ENCODE data around the gene CFAP20DC. TPM values are rescaled to one million over a fixed set of nuclear protein-coding genes. Genes with fewer than 3 reads are reported as not detected.
"Not testable (repeated sequence)": the region's sequence is repeated elsewhere in the genome, so short reads cannot be mapped to it uniquely, and the experiment has no call there.

The CFAP20DC gene
- total RNA-seq, 2 experiments from 2014 or later = 2.4 to 2.5 TPM

DNA sequence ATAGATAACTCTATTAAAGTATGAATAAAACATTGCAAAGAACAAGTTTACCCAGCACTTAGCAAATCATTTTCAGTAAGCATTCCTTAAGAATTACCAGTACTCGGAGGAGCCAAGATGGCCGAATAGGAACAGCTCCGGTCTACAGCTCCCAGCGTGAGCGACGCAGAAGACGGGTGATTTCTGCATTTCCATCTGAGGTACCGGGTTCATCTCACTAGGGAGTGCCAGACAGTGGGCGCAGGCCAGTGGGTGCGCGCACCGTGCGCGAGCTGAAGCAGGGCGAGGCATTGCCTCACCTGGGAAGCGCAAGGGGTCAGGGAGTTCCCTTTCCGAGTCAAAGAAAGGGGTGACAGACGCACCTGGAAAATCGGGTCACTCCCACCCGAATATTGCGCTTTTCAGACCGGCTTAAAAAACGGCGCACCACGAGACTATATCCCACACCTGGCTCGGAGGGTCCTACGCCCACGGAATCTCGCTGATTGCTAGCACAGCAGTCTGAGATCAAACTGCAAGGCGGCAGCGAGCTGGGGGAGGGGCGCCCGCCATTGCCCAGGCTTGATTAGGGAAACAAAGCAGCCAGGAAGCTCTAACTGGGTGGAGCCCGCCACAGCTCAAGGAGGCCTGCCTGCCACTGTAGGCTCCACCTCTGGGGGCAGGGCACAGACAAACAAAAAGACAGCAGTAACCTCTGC lies 207.6 kb downstream of the CFAP20DC start:
- H3K36me3 Mint-ChIP-seq; H3K4me1 Mint-ChIP-seq (ENCODE audit: low read depth); H3K9me3 Mint-ChIP-seq; intact Hi-C loops (cut with micrococcal nuclease); H3K27ac Mint-ChIP-seq; POLR2A ChIA-PET; CTCF ChIA-PET; H3K27me3 Mint-ChIP-seq; DNase-seq; H3K4me3 Mint-ChIP-seq: not testable (repeated sequence)

DNA sequence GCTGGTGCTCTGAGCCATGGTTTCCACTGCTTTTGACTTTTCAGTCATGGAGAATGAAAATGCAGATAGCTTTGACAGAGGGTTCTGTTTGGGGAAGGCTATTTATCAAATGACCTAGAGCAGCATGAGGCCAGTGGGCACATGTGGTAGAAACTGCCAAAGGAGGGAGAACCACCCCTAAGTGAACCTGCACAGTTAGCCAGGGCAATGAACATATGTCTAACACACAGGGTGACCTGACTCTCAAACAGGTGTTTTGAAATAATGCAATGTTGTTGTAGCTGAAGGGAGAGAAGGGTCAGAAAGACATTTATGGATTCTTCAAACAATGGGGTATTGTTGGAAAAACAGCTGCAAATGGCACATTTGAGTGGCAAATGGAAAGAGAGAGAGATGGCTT lies 208.9 kb downstream of the CFAP20DC start:
- H3K9me3 Mint-ChIP-seq = no peaks in the 10 kb centered on the region

DNA sequence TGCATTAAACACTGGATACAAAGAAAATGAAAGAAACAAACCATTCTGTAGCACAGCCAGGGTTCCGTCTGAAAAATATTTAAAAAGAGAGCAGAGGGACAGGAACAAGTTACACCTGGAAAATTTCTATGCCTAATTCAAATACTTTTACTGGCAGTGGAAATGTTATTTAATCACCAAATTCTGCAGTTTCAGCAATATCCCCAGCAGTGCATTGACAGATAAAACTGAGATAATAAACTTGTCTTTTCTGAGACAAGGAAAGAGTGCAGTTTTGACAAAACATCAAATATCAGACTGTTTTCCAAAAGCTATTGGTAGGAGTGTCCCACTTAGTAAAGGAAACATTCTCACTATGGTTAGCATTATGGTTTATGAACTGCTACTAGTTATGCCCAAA lies 209.9 kb downstream of the CFAP20DC start:
- H3K36me3 Mint-ChIP-seq = no peaks in the 10 kb centered on the region
- H3K9me3 Mint-ChIP-seq = no peaks in the 10 kb centered on the region
- no peaks in the 10 kb centered on the region for H3K27me3 Mint-ChIP-seq
- no peak for DNase-seq
- intact Hi-C loops (cut with micrococcal nuclease) = no loop called here
- ChIA-PET POLR2A (no interaction called here), CTCF (no interaction called here)
- H3K27ac Mint-ChIP-seq = no peak overlapping the region
- no peak overlapping the region for H3K4me3 Mint-ChIP-seq
- H3K4me1 Mint-ChIP-seq (ENCODE audit: low read depth) = no peaks in the 10 kb centered on the region

More for the DNA sequence above, 208.9 kb downstream of the CFAP20DC start:
- no peaks in the 10 kb centered on the region for H3K27me3 Mint-ChIP-seq
- DNase-seq = no peak
- H3K27ac Mint-ChIP-seq = no peak overlapping the region
- H3K4me1 Mint-ChIP-seq (ENCODE audit: low read depth) = no peaks in the 10 kb centered on the region
- ChIA-PET CTCF (no interaction called here), POLR2A (no interaction called here)
- intact Hi-C loops (cut with micrococcal nuclease) = no loop called here
- no peak overlapping the region for H3K4me3 Mint-ChIP-seq
- H3K36me3 Mint-ChIP-seq = no peaks in the 10 kb centered on the region

DNA sequence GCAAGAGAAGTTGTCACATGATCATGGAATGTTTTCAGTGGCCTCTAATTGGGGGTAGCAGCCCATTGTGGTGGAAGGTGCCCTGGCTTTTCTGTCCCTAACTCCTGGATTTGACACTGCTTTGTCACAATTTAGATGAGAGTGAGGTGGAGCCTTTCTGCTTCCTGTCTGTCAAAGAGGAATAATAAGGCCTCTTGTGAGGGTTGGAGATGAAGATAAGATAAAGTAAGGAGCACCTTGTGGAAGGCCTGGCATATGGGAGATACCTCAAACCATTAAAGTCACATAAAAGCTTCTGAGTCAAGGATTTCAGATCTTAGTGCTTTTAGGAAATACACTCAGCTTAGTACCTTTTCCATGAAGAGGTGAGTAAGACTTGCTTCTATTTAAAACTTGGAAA lies 210.6 kb downstream of the CFAP20DC start:
- CTCF ChIA-PET = no interaction called here
- intact Hi-C loops (cut with micrococcal nuclease) = no loop called here
- DNase-seq = no peak

DNA sequence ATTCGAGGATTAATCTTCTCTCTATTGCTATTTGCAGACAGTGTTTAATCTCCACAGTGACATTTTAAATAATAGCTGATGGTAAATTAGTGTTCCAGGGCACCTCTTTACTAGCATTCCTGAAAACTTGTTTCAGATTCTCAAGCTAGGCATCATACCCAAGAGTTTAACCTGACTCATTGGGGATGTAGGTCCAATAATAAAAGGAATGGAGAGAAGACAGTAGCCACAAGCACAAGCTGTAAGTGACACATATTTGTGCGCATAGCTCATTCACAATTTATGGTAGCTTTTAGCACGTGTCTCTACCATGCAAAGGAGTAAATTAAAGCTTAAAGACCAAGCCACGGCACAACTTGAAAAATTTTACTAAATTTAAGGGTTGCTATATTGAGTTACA lies 212.0 kb downstream of the CFAP20DC start:
- Mint-ChIP-seq H3K27ac (no peak overlapping the region), H3K9me3 (no peaks in the 10 kb centered on the region), H3K4me3 (no peak overlapping the region), H3K27me3 (no peaks in the 10 kb centered on the region), H3K4me1 (ENCODE audit: low read depth) (no peaks in the 10 kb centered on the region), H3K36me3 (no peaks in the 10 kb centered on the region)
- POLR2A ChIA-PET = no interaction called here
- CTCF ChIA-PET = no interaction called here
- intact Hi-C loops (cut with micrococcal nuclease) = no loop called here
- no peak for DNase-seq

More for the DNA sequence above, 210.6 kb downstream of the CFAP20DC start:
- Mint-ChIP-seq H3K27ac (no peak overlapping the region), H3K9me3 (no peaks in the 10 kb centered on the region), H3K4me3 (no peak overlapping the region), H3K27me3 (no peaks in the 10 kb centered on the region), H3K4me1 (ENCODE audit: low read depth) (no peaks in the 10 kb centered on the region), H3K36me3 (no peaks in the 10 kb centered on the region)
- POLR2A ChIA-PET = no interaction called here

DNA sequence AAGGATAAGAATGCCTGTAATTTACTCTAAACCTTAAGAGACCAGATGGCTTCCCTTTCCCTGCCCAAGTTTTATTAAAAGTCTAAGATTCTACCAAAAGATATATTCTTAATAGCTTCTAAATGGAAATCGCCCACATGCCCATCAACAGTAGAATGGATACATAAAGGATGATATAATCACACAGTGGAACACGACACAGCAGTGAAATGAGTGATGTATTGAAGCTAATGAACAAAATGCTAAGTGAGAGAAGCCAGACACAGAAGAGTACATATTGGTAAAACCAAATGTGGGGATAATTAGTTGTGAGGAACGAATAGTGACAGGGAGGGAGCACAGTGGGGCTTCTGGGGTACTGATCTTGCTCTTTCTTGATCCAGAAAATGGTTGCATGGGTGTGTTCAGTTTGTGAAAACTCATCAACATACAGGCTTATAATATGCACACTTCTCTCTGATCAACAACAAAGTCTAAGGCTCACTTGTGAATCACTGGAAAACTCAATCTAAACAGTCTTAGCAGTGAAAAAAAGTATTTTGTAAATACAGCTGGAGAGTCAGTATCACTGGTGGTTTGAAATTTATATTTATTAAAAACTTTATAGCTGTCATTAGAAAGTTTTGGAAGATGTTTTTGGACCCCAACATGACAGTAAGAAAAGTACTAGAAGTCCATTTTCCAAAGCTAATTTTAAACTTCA lies 212.5 kb downstream of the CFAP20DC start:
- intact Hi-C loops (cut with micrococcal nuclease) = no loop called here
- DNase-seq = no peak
- no peaks in the 10 kb centered on the region for H3K27me3 Mint-ChIP-seq
- no peaks in the 10 kb centered on the region for H3K4me1 Mint-ChIP-seq (ENCODE audit: low read depth)
- ChIA-PET CTCF (no interaction called here), POLR2A (no interaction called here)
- H3K4me3 Mint-ChIP-seq = no peak overlapping the region
- no peaks in the 10 kb centered on the region for H3K9me3 Mint-ChIP-seq
- H3K36me3 Mint-ChIP-seq = no peaks in the 10 kb centered on the region
- H3K27ac Mint-ChIP-seq = no peak overlapping the region

DNA sequence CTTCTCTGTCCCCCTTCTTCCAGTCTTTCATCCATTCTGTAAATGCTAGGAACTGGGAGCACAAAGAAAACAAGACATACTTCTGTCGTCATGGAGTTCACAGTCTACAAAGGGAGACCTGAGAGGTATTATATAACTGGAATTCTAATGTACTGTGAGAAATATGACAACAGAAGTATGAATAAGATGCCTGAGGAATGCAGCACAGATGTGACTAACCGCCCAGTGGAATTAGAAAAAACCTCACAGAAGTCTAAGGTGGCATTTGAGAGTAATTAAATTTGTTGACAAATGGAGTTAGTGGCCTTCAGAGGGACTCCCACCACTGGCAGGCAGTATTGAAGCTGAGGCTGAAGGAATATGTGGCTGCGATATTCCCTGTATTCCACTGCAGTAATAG lies 214.7 kb downstream of the CFAP20DC start:
- POLR2A ChIA-PET = no interaction called here
- no peak for DNase-seq
- Mint-ChIP-seq H3K27ac (no peak overlapping the region), H3K4me3 (no peak overlapping the region), H3K36me3 (no peaks in the 10 kb centered on the region), H3K4me1 (ENCODE audit: low read depth) (no peaks in the 10 kb centered on the region), H3K27me3 (no peaks in the 10 kb centered on the region), H3K9me3 (no peaks in the 10 kb centered on the region)
- intact Hi-C loops (cut with micrococcal nuclease) = no loop called here
- CTCF ChIA-PET = no interaction called here

DNA sequence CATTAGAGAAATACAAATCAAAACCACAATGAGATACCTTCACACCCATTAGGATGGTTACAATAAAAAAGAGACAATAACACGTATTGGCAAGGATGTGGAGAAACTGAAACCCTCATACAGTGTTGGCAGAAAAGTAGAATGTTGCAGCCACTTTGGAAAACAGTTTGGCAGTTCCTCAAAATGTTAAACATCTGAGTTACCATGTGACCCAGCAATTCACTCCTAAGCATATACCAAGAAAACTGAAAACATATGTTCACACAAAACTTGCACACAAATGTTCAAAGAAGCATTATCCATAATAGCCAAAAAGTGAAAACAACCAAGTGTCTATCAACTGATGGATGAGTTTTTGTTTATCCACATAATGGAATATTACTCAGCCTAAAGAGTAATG lies 216.3 kb downstream of the CFAP20DC start:
- Mint-ChIP-seq H3K4me3 (no peak overlapping the region), H3K27me3 (peaks cover 2% of the 10 kb centered on the region), H3K4me1 (ENCODE audit: low read depth) (no peaks in the 10 kb centered on the region), H3K27ac (no peak overlapping the region), H3K9me3 (no peaks in the 10 kb centered on the region), H3K36me3 (no peaks in the 10 kb centered on the region)
- intact Hi-C loops (cut with micrococcal nuclease) = no loop called here
- ChIA-PET POLR2A (no interaction called here), CTCF (no interaction called here)
- DNase-seq = no peak

DNA sequence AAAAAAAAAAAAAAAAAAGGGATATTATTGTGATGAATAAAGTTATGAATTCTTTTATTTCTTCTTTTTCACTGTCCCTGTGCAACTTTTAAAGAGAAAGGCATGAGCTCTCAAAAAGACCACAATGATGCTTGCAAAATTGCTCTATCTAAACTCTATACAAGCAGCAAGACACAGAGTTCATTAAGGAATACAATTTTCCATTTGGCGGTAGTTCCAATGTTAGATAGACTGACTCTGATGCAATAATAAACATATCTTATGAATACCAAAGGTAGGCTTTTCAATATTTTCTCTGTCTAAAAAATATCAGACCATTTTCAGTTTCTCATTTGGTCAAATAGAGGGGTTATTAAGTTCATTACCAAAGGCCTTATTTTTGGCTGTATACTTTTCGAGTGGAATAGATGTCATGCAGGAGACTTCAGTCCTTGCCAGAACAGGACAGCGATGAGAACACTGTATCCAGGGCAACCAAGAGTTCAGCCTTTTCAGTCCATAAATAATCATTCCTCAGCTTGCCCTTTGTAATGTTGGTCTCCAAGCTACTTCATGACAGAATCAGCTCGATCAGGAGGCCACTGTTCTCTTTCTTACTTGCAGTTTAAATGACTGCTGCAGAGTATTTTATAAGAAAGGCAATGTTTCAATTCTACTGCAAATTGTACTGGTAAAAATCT lies 220.4 kb downstream of the CFAP20DC start:
- Mint-ChIP-seq H3K27ac (no peak overlapping the region), H3K27me3 (peaks cover 2% of the 10 kb centered on the region), H3K36me3 (no peaks in the 10 kb centered on the region), H3K4me3 (no peak overlapping the region), H3K4me1 (ENCODE audit: low read depth) (no peaks in the 10 kb centered on the region), H3K9me3 (no peaks in the 10 kb centered on the region)
- CTCF ChIA-PET = no interaction called here
- intact Hi-C loops (cut with micrococcal nuclease) = no loop called here
- no peak for DNase-seq
- POLR2A ChIA-PET = interaction anchor here (0.7 kb wide), 1 partner anchor 186 kb away, joined by 5 read pairs; no protein-coding TSS in a partner anchor

DNA sequence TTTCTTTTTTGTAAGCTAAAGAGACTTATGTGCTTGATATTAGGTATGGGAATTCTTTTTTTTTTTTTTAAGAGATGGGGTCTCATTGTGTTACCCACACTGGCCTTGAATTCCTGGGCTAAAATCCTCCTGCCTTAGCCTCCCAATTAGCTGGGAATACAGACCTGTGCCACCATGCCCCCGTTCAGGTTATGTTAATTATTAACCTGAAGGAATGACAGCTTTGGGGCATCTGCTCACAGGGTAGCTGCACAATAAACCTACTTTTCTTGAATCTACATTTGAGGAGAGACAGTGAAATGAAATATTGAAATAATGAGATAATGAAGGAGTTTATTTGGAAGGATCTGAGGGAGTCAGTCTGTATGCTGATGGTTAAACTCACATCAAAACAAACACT lies 225.0 kb downstream of the CFAP20DC start:
- no peak overlapping the region for H3K27ac Mint-ChIP-seq
- H3K4me3 Mint-ChIP-seq = no peak overlapping the region
- no peaks in the 10 kb centered on the region for H3K4me1 Mint-ChIP-seq (ENCODE audit: low read depth)
- POLR2A ChIA-PET = interaction anchor here (0.7 kb wide), 1 partner anchor 105 kb away, joined by 4 read pairs; no protein-coding TSS in a partner anchor
- DNase-seq = no peak
- intact Hi-C loops (cut with micrococcal nuclease) = loop anchor here (1.0 kb wide), 1 partner anchor 228 kb away; no protein-coding TSS in a partner anchor
- H3K9me3 Mint-ChIP-seq = no peaks in the 10 kb centered on the region
- CTCF ChIA-PET = interaction anchor here (0.6 to 1.6 kb wide), 4 partner anchors 226 to 489 kb away, joined by 3 to 12 read pairs (median 4); no protein-coding TSS in a partner anchor
- H3K36me3 Mint-ChIP-seq = no peaks in the 10 kb centered on the region
- H3K27me3 Mint-ChIP-seq = peaks cover 2% of the 10 kb centered on the region

DNA sequence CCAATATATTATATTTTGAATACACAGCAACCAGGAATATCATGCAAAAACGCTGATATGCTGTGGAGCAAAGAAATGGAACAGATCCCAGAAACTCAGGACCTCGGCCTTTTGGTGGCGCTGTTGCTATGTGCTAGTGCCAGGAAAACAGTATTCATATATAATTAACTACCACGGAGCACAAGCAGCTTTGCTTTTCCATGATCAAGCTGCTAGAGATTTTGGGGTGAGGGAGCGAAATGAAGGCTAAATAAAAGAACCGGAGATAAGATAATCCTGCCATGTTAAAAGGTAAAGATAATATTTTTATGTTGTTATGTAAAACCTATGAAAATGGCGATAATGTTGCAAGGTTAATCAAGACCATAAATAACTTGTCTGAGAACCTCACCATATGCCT lies 225.5 kb downstream of the CFAP20DC start:
- H3K9me3 Mint-ChIP-seq = no peaks in the 10 kb centered on the region
- H3K27me3 Mint-ChIP-seq = peaks cover 2% of the 10 kb centered on the region
- H3K4me1 Mint-ChIP-seq (ENCODE audit: low read depth) = no peaks in the 10 kb centered on the region
- CTCF ChIA-PET = interaction anchor here (0.6 to 1.6 kb wide), 5 partner anchors 227 to 1987 kb away, joined by 3 to 12 read pairs (median 3); no protein-coding TSS in a partner anchor
- no peaks in the 10 kb centered on the region for H3K36me3 Mint-ChIP-seq
- no peak overlapping the region for H3K4me3 Mint-ChIP-seq
- intact Hi-C loops (cut with micrococcal nuclease) = loop anchor here (1.0 kb wide), 1 partner anchor 228 kb away; no protein-coding TSS in a partner anchor
- no peak overlapping the region for H3K27ac Mint-ChIP-seq
- DNase-seq = peak; percentile 51
- POLR2A ChIA-PET = interaction anchor here (0.7 kb wide), 1 partner anchor 105 kb away, joined by 4 read pairs; no protein-coding TSS in a partner anchor

DNA sequence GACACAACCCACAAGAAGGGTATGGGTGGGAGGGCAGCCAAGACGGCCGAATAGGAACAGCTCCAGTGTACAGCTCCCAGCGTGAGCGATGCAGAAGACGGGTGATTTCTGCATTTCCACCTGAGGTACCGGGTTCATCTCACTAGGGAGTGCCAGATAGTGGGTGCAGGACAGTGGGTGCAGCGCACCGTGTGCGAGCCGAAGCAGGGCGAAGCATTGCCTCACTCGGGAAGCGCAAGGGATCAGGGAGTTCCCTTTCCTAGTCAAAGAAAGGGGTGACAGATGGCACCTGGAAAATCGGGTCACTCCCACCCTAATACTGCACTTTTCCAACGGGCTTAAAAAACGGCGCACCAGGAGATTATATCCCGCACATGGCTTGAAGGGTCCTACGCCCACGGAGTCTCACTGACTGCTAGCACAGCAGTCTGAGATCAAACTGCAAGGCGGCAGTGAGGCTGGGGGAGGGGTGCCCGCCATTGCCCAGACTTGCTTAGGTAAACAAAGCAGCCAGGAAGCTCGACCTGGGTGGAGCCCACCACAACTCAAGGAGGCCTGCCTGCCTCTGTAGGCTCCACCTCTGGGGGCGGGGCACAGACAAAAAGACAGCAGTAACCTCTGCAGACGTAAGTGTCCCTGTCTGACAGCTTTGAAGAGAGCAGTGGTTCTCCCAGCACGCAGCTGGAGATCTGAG lies 243.1 kb downstream of the CFAP20DC start:
- H3K9me3 Mint-ChIP-seq; CTCF ChIA-PET; H3K4me1 Mint-ChIP-seq (ENCODE audit: low read depth); intact Hi-C loops (cut with micrococcal nuclease); POLR2A ChIA-PET; H3K27me3 Mint-ChIP-seq; DNase-seq; H3K36me3 Mint-ChIP-seq; H3K27ac Mint-ChIP-seq; H3K4me3 Mint-ChIP-seq: not testable (repeated sequence)
